Kidney (tissue), 14 donors: ENCODE data around the gene CDK13. TPM values are rescaled to one million over a fixed set of nuclear protein-coding genes. Genes with fewer than 3 reads are reported as not detected.

ENCODE experiments used
- DNase-seq, 5 donors: peaks; one replicate each; pipeline ENCODE4 v3.0.0-alpha.2; 2013 to 2020
- FAIRE-seq: peaks from 2 replicates; lab custom pipeline; 2012; peaks lifted over from hg19 to GRCh38; lab: Jason Lieb, UNC
- H3K27ac ChIP-seq, 2 donors: one replicate each; pipeline ENCODE4 v1.7.0; 2013; ENCODE audit warnings: low read depth in 2 of 2, low read length in 2 of 2, inconsistent platforms in 1 of 2
- H3K27me3 ChIP-seq: one replicate; pipeline ENCODE4 v1.7.1; 2013; ENCODE audit warnings: low read length, inconsistent platforms; ENCODE audit not compliant: control insufficient read depth, insufficient read depth
- H3K36me3 ChIP-seq, 3 donors: one replicate each; pipeline versions ENCODE4 v1.7.0 to v1.7.1; 2013; ENCODE audit warnings: low read length in 3 of 3, control low read depth in 1 of 3, inconsistent platforms in 1 of 3; ENCODE audit not compliant: insufficient read depth in 3 of 3, control insufficient read depth in 2 of 3
- H3K4me1 ChIP-seq, 3 donors: one replicate each; pipeline versions ENCODE4 v1.7.0 to v1.7.1; 2013; ENCODE audit warnings: low read length in 3 of 3, inconsistent platforms in 1 of 3, low read depth in 1 of 3; ENCODE audit not compliant: control insufficient read depth in 2 of 3, insufficient read depth in 2 of 3
- H3K4me3 ChIP-seq, 3 donors: one replicate each; pipeline versions ENCODE4 v1.7.0 to v1.8.1; 2013; ENCODE audit warnings: low read length in 3 of 3, control low read depth in 1 of 3, inconsistent platforms in 1 of 3
- H3K9ac ChIP-seq, 3 donors: one replicate each; pipeline versions ENCODE4 v1.7.0 to v1.7.1; 2013; ENCODE audit warnings: low read length in 3 of 3, control low read depth in 1 of 3, inconsistent platforms in 1 of 3
- H3K9me3 ChIP-seq, 3 donors: one replicate each; pipeline versions ENCODE4 v1.7.0 to v1.7.1; 2013; ENCODE audit warnings: low read length in 3 of 3, control low read depth in 1 of 3, inconsistent platforms in 1 of 3; ENCODE audit not compliant: control insufficient read depth in 2 of 3, insufficient read depth in 1 of 3
- intact Hi-C: fragments of 100-400 bp; cut with DNase I; formaldehyde crosslinking; loops from one replicate; pipeline ENCODE4 v1.11.1; 2022
- polyA plus RNA-seq: library from polyadenylated mRNA; stranded (reverse); fragments of 350-450 nt; fragmentation: Illumina TruSeq; extraction: RNeasy Lipid Tissue Mini Kit (QIAGEN cat#74804); gene quantifications from one replicate; pipeline ENCODE4 v1.2.3, GENCODE V29; 2014; ENCODE audit warnings: low read depth, low replicate concordance; ENCODE audit not compliant: insufficient read depth
- total RNA-seq: library from RNA; stranded (reverse); fragmentation: NEBNext Ultra II Directional; extraction: Animal tissue kit (Norgen Biotek cat#: 25700); gene quantifications from one replicate; pipeline ENCODE4 v1.2.1, GENCODE V29; 2021
- TF ChIP-seq, protein P1 (sequence below): IDR thresholded peaks from 3 replicates; pipeline ENCODE4 v1.5.1; 2012; ENCODE audit warnings: mild to moderate bottlenecking, moderate library complexity, borderline replicate concordance; ENCODE audit not compliant: insufficient read depth; ENCODE audit errors: extremely low read depth
- donor health status: control.
- donor health status: control.
- donor health status: control.
- donor health status: control.
- donor health status: control.
- donor health status: DM: yes; HTN: yes; CAD: no.
- donor health status: Normal renal cell carcinoma (clear cell type).

CDK13 gene
- total and polyA plus RNA-seq, 2 donors from 2014 or later = 15.5 to 50.9 TPM

- H3K4me1 ChIP-seq = peaks cover 0 to 2% (median 0%) of the 10 kb centered on the region in 3 donors
- intact Hi-C loops = no loop called here
- no peak overlapping the region for H3K9ac ChIP-seq
- TF ChIP-seq, protein P1, sequence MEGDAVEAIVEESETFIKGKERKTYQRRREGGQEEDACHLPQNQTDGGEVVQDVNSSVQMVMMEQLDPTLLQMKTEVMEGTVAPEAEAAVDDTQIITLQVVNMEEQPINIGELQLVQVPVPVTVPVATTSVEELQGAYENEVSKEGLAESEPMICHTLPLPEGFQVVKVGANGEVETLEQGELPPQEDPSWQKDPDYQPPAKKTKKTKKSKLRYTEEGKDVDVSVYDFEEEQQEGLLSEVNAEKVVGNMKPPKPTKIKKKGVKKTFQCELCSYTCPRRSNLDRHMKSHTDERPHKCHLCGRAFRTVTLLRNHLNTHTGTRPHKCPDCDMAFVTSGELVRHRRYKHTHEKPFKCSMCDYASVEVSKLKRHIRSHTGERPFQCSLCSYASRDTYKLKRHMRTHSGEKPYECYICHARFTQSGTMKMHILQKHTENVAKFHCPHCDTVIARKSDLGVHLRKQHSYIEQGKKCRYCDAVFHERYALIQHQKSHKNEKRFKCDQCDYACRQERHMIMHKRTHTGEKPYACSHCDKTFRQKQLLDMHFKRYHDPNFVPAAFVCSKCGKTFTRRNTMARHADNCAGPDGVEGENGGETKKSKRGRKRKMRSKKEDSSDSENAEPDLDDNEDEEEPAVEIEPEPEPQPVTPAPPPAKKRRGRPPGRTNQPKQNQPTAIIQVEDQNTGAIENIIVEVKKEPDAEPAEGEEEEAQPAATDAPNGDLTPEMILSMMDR = no peak
- DNase-seq = no peak
- no peak overlapping the region for H3K27ac ChIP-seq
- no peak overlapping the region for H3K4me3 ChIP-seq
- peaks cover 0 to 3% (median 0%) of the 10 kb centered on the region in 3 donors for H3K36me3 ChIP-seq
- no peak for FAIRE-seq
- H3K9me3 ChIP-seq = no peaks in the 10 kb centered on the region
- H3K27me3 ChIP-seq = no peaks in the 10 kb centered on the region
Observed at GRCh38 chr7:40058026-40058425, 108.0 kb downstream of the CDK13 start.

DNA sequence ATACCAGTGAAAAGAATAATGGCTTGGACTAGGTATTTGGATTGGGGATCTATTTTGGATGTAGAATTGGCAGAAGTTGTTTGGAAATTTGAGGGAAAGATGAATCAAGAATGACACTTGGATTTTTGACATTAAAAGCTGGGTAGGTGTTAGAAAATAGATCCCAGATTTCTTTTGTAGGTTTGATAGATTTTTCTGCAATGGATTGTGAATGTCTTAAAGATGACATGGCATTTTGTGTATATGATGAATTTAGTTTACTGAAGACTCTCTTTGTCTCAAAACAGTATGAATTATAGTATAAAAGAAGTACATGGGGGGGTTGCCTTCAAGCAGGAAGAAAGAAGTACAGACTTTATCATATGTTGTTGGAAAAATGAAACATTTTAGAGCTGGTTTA, 108.6 kb downstream of the CDK13 start:
- intact Hi-C loops = no loop called here
- no peak for FAIRE-seq
- TF ChIP-seq, protein P1 = no peak

GRCh38 chr7:40059057-40059456, 109.0 kb downstream of the CDK13 start:
- Histone ChIP-seq H3K4me1 (peaks cover 0 to 2% (median 0%) of the 10 kb centered on the region in 3 donors), H3K4me3 (no peak overlapping the region), H3K27me3 (no peaks in the 10 kb centered on the region), H3K36me3 (no peaks in the 10 kb centered on the region), H3K9me3 (no peaks in the 10 kb centered on the region), H3K27ac (no peak overlapping the region), H3K9ac (no peak overlapping the region)
- FAIRE-seq (no peak), DNase-seq (no peak)
- TF ChIP-seq, protein P1 = no peak
- intact Hi-C loops = no loop called here

More for the DNA sequence above, 108.6 kb downstream of the CDK13 start:
- Histone ChIP-seq H3K4me3 (no peak overlapping the region), H3K27ac (no peak overlapping the region), H3K9me3 (no peaks in the 10 kb centered on the region), H3K36me3 (peaks cover 0 to 3% (median 0%) of the 10 kb centered on the region in 3 donors), H3K4me1 (peaks cover 0 to 2% (median 0%) of the 10 kb centered on the region in 3 donors), H3K9ac (no peak overlapping the region), H3K27me3 (no peaks in the 10 kb centered on the region)
- no peak for DNase-seq

DNA sequence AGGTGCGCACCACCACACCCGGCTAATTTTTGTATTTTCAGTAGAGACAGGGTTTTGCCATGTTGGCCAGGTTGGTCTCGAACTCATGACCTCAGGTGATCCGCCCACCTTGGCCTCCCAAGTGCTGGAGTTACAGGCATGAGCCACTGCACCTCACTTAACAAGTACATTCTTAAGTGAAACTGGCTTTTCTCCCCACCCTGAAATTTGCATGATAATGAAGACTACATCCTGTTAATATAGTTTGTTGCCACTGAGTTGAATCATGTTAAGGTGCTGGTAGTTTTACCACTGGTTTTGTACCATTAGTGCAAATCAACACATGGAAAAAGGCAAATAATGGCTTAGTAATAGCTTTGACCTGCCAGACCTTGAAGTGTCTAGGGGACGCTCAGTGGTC, 122.2 kb downstream of the CDK13 start:
- TF ChIP-seq, protein P1 = no peak
- H3K27ac ChIP-seq = no peak overlapping the region
- no peaks in the 10 kb centered on the region for H3K4me1 ChIP-seq
- FAIRE-seq (no peak), DNase-seq (no peak)
- H3K9me3 ChIP-seq = no peaks in the 10 kb centered on the region
- intact Hi-C loops = no loop called here
- H3K36me3 ChIP-seq = no peaks in the 10 kb centered on the region
- H3K4me3 ChIP-seq = no peak overlapping the region
- no peaks in the 10 kb centered on the region for H3K27me3 ChIP-seq
- no peak overlapping the region for H3K9ac ChIP-seq
